ENCODE data around the gene SOAT2.

The SOAT2 gene

DNA sequence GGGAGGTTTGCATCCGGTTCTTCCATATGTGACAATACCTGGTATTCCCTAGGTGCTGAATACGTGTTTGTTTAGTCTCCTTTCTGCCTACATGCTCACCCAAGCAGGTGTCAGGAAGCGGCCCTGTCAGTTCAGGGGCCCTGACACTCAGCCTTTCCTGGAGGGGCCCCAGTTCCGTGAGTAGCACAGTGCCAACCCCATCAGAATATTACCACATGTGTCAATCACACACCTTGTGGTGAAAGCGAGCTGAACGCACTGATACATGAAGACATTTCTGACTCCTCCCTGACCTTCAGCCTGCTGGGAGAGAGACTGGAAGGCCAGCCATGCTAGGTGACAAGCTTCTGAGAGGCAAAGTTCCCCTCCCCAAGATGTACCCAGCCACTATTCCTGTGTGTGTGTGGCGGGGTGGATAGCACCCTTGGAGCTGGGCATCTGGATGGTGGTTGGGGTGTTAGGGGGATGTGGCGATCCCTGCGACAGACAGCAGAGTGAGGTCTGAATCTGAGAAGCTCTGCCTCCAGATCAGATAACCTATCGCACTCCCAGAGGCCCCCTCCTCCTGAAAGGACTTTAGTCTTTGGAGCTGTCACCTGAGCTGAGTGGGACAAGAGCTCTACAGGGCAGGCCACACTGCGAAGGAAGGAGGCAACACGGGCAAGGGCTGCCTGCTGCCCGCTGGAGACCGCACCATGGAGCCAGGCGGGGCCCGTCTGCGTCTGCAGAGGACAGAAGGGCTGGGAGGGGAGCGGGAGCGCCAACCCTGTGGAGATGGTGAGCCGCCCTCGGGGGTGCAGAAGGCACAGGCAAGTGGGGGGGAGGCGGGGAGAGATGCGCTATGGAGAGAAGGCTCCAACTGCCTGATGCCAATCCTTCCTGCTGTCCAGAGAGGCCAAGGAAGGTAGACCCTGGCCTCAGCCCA is at the start of gene SOAT2:
SOAT2 (plus strand) TSS at position 604 of the 925 bp plus-strand sequence; CDS start at position 696, 92 bp downstream.
- DNase-seq (ENCODE audit: low spot score), result no peak

GRCh38 chr12:53054112-53054878 is 49.0 kb upstream of the SOAT2 start:
- DNase-seq (ENCODE audit: low spot score), result peak; percentile 98

DNA sequence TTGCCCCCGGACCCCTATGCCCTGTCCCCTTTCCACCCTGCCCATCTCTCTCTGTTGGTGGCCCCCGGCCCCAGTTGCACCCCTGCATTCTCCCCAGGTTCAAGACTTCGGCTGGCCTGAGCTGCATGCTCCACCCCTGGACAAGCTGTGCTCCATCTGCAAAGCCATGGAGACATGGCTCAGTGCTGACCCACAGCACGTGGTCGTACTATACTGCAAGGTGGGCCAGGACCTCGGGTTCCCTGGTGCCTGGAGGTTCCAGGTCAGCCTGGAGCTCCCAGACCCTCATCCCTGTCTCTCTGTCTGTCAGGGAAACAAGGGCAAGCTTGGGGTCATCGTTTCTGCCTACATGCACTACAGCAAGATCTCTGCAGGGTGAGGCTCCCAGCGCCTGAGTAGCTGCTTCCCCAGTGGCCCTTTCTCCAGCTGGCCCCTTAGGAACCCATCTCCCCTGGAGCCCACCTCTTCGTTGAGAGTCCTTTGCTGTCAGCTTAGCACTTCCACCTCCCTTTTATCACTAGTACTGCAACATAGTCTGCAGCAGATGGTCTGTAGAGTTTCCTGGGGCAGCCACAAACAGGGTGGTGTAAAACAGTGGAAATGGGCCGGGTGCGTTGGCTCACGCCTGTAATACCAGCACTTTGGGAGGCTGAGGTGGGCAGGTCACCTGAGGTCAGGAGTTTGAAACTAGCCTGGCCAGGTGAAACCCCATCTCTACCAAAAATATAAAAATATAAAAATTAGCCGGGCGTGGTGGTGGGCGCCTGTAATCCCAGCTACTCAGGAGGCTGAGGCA is 47.6 kb upstream of the SOAT2 start:
- DNase-seq (ENCODE audit: low spot score), result no peak

- no peak for DNase-seq (ENCODE audit: low spot score)
Measured at GRCh38 chr12:53056296-53056695, 47.0 kb upstream of the SOAT2 start.

DNA sequence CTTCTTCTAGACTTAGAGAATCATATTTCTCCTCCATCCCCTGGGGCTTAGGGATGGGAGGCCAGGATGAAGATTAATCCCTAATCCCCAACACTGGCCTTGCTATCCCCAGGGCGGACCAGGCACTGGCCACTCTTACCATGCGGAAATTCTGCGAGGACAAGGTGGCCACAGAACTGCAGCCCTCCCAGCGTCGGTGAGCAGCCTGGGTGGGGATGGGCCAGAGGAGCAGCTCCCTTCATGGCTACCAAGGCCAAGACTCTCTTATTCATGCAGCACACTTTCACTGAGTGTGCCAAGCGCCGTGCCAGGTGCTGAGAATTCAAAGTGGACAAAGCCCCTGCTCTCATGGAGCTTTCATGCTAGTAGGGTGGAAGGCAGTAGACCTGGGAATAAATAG is 46.4 kb upstream of the SOAT2 start:
- DNase-seq (ENCODE audit: low spot score), result no peak

DNA sequence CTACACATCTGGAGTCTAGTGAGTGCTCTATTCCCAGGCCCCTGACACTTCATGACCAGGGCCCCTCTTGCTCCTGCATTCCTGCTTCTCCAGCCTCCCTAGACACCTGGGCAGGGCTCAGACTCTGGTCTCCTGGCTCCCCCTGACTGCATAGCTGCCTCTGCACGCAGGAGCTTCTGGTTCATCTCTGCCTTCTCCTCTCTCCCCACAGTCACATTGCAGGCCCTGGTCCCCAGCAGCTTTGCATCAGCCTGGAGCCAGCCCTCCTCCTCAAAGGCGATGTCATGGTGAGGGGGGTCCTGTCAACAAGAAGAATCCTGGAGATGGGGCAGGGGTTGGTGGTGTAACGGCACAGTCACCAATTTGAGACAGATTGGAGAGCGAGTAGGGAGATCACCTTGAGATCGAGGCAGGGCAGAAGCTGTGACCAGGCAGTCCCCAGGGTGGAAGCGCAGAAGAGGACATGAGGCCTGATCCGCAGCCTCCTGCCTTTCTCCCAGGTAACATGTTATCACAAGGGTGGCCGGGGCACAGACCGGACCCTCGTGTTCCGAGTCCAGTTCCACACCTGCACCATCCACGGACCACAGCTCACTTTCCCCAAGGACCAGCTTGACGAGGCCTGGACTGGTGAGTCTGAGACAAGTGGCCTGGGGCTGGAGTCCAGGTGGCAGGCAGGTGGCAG is 45.3 kb upstream of the SOAT2 start:
- DNase-seq (ENCODE audit: low spot score), result no peak

DNA sequence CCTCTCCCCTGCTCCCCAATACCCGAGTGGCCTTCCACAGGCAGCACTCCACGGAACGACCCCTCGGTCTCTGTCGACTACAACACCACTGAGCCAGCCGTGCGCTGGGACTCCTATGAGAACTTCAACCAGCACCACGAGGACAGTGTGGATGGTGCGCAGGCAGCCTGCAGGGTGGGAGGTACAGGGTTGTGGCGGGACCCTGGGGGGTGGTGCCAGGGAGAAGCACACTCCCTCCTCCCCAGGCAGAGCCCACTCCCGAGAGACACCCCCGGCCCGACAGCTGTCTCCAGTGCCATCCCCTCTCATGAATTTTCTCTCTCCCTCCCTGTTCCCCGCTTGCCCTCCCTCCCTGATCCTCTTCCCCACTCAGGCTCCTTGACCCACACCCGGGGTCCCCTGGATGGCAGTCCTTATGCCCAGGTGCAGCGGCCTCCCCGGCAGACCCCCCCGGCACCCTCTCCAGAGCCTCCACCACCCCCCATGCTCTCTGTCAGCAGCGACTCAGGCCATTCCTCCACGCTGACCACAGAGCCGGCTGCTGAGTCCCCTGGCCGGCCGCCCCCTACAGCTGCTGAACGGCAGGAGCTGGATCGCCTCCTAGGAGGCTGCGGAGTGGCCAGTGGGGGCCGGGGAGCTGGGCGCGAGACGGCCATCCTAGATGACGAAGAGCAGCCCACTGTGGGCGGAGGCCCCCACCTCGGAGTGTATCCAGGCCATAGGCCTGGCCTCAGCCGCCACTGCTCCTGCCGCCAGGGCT is 44.4 kb upstream of the SOAT2 start:
- no peak for DNase-seq (ENCODE audit: low spot score)

- DNase-seq (ENCODE audit: low spot score), result no peak
Measured at GRCh38 chr12:53059434-53060063, 43.7 kb upstream of the SOAT2 start.

- no peak for DNase-seq (ENCODE audit: low spot score)
Measured at GRCh38 chr12:53060064-53060720, 43.1 kb upstream of the SOAT2 start.

DNA sequence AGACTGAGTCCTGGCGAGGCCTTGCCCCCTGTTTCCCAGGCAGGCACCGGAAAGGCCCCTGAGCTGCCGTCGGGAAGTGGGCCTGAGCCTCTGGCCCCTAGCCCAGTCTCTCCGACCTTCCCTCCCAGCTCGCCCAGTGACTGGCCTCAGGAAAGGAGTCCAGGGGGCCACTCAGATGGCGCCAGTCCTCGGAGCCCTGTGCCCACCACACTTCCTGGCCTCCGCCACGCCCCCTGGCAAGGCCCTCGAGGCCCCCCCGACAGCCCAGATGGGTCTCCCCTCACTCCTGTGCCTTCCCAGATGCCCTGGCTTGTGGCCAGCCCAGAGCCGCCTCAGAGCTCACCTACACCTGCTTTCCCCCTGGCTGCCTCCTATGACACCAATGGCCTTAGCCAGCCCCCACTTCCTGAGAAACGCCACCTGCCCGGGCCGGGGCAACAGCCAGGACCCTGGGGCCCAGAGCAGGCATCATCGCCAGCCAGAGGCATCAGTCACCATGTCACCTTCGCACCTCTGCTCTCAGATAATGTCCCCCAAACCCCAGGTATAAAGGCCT is 42.5 kb upstream of the SOAT2 start:
- DNase-seq (ENCODE audit: low spot score), result no peak

DNA sequence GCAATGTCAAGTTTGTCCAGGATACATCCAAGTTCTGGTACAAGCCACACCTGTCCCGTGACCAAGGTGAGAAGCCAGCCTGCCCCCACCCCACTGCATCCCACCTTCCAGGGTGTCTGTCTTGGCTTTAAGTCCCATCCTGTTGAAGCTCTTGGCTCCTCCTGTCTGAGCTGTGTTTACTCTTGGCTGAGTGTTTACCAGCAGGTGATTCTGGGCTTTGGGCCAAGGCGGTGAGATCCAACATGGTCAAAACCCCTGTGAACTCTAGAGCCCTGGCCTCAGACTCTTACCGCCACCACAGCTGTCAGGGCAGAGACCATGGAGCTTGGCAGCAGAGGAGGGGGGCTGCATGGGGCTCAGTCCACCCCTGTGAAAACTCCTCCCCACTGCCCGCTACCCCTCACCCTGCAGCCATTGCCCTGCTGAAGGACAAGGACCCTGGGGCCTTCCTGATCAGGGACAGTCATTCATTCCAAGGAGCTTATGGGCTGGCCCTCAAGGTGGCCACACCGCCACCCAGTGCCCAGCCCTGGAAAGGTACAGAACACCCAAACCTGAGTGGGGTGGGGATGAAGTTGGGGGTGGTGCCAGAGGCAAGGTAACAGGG is 41.8 kb upstream of the SOAT2 start:
- no peak for DNase-seq (ENCODE audit: low spot score)

DNA sequence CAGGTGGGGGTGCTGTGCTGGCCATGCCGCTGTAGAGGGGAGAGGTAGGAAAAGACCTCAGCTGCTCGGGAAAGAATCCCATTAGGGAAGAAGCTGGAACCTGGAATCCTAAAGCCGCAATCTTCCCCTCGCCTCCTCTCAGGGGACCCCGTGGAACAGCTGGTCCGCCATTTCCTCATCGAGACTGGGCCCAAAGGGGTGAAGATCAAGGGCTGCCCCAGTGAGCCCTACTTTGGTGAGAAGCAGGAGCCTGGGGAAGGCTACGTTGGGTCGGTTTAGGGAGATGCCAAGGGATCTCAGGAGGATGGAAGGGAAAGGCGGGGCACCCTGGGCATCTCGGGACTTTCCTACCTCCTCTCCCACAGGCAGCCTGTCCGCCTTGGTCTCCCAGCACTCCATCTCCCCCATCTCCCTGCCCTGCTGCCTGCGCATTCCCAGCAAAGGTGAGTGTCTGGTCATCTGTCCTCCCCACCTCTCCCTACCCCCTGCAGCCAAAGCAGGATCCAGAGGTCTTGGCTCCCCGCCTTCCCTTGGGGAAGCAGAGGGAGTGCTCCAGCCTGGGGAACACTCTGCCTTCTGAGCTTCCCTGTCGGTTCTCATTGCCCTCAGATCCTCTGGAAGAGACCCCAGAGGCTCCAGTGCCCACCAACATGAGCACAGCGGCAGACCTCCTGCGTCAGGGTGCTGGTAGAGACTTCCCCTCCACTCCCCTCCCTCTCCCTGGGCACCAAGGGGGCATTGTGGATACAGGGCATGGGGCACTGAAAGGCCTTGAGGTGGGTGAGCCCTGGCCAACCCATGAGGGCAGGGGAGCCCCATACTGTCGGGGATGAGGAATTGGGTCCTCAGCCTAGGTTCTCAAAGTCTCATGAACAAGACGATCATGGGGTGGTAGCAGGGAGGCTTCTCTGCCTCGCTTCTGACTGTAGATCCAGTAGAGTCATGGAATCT is 41.0 kb upstream of the SOAT2 start:
- no peak for DNase-seq (ENCODE audit: low spot score)

DNA sequence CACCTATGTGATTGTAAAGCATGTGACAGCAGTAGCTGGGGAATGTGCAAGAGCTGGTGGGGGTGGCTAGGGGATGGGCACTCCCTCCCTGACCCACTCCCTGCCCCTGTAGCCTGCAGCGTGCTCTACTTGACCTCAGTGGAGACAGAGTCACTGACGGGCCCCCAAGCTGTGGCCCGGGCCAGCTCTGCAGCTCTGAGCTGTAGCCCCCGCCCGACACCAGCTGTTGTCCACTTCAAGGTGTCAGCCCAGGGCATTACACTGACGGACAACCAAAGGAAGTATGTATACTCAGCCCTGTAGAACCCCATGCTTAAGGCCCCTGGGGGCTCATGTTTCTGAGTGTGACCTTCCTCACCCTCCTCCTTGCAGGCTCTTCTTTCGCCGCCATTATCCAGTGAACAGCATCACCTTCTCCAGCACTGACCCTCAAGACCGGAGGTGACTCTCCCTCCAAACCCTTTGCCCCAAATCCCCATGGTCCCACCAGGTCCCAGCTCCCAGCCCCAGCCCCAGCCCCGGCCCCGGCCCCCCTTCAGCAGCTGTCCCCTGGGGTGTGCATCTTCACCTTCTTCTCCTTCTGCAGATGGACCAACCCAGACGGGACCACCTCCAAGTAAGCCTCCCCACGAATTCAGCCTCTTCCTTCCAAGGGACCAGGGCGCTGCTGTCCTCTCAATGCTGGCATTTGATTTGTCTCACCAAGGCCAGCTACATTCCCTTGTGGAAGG is 40.1 kb upstream of the SOAT2 start:
- DNase-seq (ENCODE audit: low spot score), result no peak

- DNase-seq (ENCODE audit: low spot score), result no peak
Measured at GRCh38 chr12:53063708-53064612, 39.3 kb upstream of the SOAT2 start.

GRCh38 chr12:53064613-53065436 is 38.5 kb upstream of the SOAT2 start:
- DNase-seq (ENCODE audit: low spot score), result no peak

All from pons (tissue), 1 donor.